ENCODE data around the gene ADK.
"Not testable (repeated sequence)": the region's sequence is repeated elsewhere in the genome, so short reads cannot be mapped to it uniquely, and the experiment has no call there.

Gene ADK

DNA sequence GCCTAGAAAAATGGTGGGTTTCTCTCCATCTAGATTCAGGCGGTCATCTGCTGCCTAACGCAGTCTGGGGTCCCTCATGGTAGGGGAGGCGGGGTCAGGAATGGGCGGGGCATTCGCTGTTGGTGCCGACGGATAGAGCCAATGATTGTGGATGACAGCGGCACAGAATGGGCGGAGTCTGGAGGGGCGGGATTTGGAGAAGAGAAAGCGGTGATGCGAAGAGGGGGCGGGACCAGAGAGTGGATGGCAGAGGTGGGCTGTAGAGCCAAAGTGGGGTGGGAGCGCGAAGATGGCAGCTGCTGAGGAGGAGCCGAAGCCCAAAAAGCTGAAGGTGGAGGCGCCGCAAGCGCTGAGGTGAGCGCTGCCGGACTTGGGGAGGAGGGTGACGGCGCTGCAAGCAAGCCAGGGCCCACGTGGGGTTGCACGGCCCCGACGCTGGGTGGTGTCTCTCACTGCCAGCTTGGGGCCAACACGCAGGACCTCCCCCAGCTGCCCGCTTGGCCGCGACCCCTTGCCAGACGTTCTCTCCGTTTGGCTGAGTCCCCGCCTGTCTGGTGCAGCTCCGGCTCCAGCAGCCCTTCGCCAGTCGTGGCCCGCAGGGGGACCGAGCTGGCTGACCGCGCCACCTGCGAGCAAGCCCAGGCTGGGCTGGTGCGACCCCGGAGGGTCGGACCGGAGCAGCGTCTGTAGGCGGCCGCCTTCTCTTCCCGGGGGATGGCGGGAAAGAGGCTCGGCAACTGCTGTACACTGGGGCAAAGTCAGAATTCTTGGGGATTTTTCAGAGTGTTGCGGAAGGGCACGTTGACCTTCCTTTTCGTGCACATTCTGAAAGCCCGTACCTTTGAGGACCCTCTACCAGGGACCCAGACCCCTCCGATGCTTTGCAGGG, at the start of gene ADK:
TSS of gene ADK (plus strand) at position 232 of the 889 bp plus-strand sequence. CDS start at position 290, 58 bp downstream.
- peak; percentile 99 for DNase-seq (ENCODE audit: low read depth in 2 of 2)

DNA sequence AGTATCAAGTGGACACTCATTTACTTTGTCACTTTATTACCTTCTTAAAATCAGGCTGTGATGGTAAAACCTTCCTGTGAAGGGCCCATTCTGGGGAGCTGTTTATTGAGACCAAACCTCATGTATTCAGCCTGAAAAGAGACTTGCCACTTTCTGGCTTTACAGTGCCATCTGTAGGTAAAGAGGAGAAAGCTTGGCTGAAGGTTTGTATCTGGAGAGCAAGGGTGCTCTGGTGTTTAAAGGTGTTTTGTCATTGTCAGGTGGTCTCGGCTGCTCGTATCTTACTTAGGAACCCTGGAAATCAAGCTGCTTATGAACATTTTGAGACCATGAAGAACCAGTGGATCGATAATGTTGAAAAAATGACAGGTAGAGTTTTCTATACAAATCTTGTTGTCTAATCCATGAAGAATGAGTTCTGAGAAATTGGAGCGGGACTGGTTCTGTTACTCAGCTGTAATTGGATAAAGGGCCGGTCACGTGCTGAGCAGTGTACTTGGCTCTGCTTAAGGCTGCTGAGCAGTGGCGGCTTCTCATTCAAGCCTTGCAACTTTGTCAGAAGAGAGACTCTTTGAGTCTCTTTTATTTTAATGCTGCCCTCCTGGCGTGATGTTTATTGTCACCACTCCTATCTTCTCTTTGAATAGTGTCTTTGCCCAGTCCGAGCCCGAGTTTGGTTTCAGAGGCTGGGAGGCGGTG, 47.3 kb upstream of the ADK start:
- no peak for DNase-seq (ENCODE audit: low read depth in 2 of 2)

DNA sequence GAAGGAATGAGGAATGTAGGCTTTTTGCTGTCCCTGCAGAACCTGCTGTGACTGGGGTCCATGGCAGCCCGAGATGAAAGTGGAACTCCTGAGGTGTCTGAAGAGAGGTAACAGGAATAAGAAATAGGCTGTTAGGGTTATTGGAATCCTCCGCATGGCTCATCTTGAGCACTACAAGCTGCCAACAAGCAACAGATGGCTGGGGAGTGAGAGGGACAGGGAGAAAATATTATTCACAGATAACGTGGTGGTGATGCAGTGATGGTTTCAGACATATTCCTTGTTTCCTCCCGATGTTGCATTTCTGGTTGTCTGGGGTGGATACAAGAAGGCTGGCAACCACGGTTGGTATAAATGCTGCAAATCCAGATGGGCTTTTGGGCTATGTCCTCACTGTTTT, 46.5 kb upstream of the ADK start:
- no peak for DNase-seq (ENCODE audit: low read depth in 2 of 2)

DNA sequence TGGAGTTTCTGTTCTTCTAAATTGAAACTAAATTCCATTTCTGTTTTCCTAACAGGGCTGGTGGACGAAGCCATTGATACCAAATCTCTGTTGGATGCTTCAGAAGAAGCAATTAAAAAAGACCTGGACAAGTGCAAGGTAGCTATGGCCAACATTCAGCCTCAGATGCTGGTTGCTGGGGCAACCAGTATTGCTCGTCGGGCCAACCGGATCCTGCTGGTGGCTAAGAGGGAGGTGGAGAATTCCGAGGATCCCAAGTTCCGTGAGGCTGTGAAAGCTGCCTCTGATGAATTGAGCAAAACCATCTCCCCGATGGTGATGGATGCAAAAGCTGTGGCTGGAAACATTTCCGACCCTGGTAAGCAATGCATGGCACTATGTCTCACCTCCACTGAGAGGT, 46.0 kb upstream of the ADK start:
- no peak for DNase-seq (ENCODE audit: low read depth in 2 of 2)

DNA sequence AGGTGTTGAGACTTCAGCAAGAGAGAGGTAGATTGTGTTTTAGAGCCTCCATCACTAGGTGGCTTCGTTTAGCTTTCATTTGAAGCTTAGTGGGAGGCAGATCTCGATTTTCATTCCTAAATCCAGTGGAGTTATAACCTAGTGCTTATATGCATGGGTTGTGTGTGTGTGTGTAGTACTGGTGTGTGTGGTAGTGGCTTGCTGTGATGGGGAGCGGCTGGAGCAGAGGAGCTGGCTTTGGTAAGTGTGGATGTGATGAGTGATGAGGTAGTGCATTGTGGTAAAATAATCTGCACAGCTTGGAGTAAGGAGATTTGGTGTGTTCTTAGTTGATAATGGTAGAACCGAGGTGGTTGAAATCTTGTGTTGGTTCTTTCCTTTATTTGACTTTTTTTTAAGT, 43.6 kb upstream of the ADK start:
- no peak for DNase-seq (ENCODE audit: low read depth in 2 of 2)

DNA sequence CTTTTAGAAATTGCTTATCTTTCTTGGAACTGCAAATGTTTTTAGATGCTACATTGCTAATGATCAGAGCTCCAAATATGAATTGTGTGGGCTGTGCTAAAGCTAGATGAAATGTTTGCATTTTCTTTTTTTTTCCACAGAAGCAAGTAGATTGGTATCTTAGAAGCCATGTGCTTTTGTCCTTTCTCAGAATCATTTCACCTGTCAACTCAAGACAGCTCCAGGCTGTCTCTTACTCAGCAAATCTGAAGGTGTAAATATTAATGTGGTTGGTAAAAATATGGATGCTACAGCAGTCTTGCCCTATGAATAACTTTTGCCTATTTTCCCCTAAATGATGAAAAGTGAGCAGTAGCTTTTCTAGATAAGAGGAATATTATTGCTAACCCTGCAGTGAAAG, 41.6 kb upstream of the ADK start:
- DNase-seq (ENCODE audit: low read depth in 2 of 2): no peak

DNA sequence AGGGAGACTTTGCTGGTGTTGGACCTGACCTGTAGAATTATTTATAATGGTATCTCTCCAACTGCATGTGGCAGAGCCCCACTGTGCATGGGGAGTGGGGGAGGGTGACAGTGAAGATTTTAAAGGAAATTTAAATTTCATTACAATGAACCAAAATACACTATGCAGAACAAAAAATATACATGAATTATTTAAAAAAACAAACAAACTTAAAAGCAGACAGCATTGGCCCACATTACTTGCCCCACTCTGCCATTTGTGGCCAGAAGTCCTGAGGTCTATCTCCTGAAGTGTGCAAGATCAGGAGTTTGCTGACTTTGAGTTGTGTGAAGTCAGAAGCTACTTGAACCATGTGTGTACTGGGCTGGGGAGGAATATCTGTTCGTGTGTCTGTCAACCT, 40.9 kb upstream of the ADK start:
- DNase-seq (ENCODE audit: low read depth in 2 of 2): no peak

DNA sequence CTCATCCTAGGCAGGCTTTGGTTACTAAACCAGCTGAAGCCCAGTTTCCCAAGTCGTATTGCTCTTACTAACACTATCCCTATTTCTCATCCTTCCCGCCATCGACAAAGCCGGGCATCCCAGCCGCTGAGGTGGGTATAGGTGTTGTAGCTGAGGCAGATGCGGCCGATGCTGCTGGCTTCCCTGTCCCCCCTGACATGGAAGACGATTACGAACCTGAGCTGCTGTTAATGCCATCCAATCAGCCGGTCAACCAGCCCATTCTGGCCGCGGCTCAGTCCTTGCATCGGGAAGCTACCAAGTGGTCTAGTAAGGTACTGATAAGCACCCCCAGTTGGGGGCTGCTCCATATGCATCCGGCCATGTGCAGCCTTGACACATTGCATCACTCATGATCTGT, 39.2 kb upstream of the ADK start:
- DNase-seq (ENCODE audit: low read depth in 2 of 2): no peak

DNA sequence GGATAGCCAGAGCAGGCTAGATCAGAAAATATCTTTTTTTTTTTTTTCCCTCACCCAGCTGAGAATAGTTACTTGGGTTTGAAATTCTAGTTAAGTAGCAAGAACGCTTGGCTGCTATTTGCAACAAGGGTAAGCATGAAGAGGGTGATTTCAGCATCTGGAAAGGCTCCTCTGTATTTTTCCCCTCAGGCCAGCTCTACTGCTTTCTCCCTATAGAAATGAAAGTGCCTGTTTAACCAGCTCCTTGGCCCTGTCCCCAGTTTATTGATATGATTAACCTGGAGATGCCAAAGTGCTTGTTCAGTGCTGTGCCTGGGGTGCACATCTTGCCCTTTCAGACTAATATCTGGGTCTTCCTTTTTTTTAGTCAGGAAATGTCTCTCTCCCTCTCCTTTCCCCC, 37.5 kb upstream of the ADK start:
- no peak for DNase-seq (ENCODE audit: low read depth in 2 of 2)

DNA sequence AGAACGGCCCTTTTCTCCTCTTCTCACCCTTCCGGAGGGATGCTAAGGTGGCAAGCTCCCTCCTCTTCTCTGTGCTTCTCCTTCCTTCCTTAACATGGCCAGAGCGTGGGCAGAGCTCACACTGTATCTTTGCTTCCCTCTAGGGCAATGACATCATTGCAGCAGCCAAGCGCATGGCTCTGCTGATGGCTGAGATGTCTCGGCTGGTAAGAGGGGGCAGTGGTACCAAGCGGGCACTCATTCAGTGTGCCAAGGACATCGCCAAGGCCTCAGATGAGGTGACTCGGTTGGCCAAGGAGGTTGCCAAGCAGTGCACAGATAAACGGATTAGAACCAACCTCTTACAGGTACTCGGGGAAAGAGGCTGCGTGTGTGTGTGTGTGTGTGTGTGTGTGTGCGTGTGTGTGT, 37.0 kb upstream of the ADK start:
- no peak for DNase-seq (ENCODE audit: low read depth in 2 of 2)

DNA sequence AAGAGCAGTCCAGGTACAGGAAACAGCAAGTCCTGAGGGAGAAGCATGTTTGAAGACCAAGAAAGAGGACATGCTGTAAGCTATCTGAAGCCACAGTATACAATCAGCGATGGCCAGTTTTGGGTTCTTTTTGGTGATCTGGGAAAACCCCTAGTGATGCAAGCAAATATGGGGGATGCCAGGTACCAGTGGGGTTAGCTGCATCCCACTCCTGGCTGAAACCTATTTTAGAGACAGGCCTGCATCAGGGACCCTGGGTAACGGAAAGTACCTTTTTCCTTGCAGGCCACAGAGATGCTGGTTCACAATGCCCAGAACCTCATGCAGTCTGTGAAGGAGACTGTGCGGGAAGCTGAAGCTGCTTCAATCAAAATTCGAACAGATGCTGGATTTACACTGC, 33.3 kb upstream of the ADK start:
- no peak for DNase-seq (ENCODE audit: low read depth in 2 of 2)

DNA sequence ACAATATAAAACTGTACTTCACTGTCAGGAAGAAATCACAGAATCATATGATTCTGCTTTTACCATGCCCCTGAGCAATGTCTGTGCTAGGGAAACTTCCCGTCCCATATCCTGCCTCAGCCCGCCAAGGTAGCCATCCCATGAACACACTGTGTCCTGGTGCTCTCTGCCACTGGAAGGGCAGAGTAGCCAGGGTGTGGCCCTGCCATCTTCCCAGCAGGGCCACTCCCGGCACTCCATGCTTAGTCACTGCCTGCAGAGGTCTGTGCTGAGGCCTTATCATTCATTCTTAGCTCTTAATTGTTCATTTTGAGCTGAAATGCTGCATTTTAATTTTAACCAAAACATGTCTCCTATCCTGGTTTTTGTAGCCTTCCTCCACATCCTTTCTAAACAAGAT, 32.2 kb upstream of the ADK start:
- DNase-seq (ENCODE audit: low read depth in 2 of 2): no peak

DNA sequence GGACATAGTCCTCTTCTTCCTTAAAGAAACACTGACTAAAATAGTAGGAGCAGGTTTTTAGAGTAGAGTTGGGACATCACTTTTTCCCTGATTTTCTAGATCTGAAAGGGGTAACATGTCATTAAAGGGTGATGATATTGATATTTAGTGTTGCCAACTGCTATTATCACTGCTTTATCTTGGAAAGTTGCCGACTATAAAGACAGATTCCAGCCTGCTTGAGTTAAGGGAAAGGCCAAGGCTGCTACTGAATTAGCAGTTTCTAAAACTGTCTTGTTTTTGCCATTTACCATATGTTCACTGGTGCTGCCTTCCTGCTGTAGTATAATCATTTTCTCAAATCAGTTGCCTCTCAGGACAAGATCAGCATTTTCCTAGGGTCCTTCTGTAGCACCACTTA, 30.1 kb upstream of the ADK start:
- no peak for DNase-seq (ENCODE audit: low read depth in 2 of 2)

DNA sequence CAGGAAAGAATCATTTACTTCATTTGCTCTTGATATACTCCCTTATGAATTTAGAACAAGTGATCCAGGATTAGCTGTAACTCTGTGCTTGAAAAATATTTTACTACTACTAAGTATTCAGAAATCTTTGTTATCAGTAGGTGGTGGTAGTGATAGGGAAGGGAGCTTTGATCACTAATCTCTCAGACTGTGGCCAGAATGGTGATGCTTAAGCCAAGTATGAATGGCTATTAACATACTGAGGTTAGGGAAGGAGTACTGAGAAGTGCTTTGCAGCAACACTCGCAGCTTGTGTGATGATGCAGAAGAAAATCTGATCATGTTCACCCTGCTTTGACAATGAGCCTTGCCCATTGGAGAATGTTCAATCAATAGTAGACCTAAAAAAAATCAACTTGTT, 29.7 kb upstream of the ADK start:
- no peak for DNase-seq (ENCODE audit: low read depth in 2 of 2)

DNA sequence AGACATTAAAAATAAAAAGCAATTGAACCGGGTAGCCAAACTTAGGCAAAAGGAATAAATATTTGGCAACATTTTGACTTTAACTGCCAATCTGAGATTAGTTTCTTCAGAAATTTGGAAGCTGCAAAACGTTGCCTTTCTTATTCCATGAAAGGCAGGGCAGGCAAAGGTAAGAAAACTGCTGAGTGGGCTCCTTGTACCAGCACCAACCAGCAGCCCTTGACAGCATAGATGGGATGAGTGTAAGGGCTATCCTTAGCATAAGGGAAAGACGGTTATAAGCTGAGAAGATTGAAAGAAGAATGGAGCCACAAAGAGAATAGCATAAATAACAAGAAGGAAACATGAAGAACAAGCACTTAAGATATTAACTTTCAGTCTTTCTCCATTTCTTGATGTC, 29.0 kb upstream of the ADK start:
- DNase-seq (ENCODE audit: low read depth in 2 of 2): no peak

DNA sequence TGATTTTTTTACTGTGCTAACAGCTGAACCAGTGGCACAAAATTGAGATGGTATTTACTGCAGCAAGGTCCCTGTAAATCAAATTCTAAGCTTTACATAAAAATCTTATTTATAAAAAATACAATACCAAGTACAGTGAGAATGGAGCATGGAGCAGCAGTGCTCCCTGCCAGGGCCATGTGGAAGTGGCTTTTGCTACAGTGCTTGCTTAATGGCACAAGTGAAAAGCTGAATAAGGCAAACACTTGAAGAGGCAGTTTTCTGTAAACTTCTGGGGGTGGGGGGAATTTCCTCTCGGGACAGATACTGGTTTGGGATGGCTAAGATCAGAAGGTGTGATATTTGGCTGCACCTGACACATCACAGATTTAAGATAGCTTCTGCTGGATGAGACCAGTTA, 27.9 kb upstream of the ADK start:
- no peak for DNase-seq (ENCODE audit: low read depth in 2 of 2)

DNA sequence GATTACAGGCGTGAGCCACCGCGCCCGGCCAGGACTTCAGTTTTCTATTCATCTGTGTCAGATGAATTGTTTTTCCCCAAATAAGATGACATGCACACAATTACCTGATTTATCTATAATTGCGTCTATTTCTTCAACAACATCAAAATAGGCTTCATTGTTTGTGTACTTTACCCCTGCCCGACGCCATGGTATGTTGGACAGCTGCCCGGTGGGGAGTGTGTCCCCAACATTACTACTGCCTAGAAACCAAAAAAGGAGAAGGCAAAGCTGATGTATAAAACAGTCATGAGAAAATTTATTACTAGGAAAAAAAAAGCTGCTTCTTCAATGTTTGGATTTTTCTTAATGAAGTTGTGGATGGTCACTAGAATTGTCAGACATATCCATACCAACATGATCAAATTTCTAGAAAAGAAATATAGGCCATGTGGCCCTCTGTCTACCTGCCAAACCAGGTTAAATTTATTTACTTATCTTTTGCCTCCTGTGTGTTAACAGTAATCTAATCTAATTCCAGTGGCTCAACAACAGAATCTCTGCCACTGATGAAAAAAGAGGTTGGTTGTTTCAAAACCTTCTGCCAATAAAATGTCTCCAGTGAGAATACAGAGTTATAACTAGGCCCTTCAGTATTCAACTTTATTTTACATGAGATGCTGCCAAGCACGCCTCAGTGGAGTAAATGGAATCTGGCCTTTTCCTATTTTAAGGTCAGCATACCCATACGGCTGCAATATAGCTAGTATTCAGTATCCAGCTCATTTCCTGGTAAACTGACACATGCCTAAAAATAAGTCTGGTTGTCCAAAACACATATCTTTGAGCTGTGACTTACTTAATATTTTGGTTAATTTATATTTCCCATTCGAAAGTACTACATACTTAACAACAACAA, 16.8 kb upstream of the ADK start:
- no peak for DNase-seq (ENCODE audit: low read depth in 2 of 2)

DNA sequence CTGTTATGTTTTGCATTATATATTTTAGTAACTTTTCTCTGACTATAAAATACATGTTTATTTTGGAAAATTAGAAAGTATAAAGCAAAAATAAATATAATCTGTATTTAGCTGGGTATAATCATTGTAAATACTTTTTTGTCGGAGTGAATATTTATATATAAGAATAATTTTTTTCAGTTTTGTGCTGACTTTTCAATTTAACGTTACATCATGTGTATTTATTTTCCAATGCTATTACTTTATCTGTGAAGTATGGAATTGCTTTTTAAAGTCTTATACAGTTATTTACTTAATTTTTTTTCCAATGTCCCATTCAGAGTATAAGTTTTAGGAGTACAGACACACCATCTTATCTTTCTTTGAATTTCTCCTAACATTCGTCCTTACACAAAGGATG, 15.6 kb upstream of the ADK start:
- DNase-seq (ENCODE audit: low read depth in 2 of 2): no peak

DNA sequence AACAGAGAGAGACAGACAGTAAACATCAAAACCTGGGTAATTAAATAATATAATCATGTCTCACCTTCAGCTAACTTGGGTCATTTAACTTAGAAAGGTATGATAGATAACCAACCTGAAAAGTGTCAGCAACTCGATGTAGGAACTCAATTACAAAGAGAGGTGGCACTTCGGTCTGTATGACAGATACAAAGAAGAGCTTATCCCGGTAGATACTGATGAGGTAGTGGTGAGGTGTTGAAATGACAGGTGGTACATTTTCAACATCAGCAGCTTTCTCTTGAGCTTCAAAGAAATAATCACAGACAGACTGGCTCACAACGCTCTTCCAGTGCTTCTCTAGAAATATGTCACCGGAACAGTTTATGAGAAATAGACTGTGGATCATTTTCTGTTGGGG, 13.0 kb upstream of the ADK start:
- DNase-seq (ENCODE audit: low read depth in 2 of 2): no peak

DNA sequence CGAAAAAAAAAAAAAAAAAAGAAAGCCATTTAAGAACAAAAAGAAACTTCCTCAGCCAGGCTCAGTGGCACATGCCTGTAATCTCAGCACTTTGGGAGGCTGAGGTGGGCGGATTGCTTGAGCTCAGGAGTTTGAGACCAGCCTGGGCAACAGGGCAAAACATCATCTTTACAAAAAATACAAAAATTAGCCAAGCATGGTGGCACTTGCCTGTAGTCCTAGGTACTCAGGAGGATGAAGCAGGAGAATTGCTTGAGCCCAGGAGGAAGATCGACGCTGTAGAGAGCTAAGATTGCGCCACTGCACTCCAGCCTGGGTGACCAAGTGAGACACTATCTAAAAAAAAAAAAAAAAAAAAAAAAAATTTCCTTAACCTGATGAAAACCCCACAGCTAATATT, 12.4 kb upstream of the ADK start:
- not testable (repeated sequence) for DNase-seq (ENCODE audit: low read depth in 2 of 2)

DNA sequence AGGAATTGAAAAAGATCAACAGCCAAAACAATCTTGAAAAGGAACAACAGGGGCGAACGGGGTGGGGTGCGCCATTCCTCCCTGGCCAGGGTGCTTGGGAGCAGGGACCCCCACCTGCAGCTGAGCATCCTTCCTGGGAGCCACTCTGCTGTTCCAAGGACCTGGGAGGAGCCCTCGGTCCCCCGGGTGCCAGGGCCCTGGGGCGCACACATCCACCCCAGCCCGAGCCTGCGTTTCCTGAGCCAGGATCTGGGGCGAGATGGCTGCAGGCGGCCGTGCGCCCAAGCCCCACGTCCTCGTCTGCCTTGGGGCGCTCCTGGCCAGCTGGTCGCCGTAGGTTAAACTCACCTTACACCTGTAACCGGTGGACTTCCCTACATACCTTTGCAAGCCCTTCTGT, 11.0 kb upstream of the ADK start:
- no peak for DNase-seq (ENCODE audit: low read depth in 2 of 2)

DNA sequence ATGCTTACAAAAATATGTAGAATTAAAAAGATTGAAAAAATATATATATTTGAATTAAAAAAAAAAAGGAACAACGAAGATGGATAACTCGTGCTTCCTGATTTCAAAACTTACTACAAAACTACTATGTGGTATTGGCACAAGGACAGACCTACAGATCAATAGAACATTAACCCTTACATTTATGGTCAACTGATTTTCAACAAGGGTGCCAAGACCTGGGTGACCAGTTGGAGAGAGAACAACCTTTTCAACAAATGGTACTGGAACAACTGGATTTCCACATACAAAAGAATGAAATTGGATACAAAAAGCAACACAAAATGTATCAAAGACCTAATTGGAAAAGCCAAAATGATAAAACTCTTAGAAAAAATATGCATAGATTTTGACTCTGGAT, 10.5 kb upstream of the ADK start:
- DNase-seq (ENCODE audit: low read depth in 2 of 2): no peak

Data from stimulated activated CD8-positive, alpha-beta memory T cell treated with anti-CD3 and anti-CD28 coated beads, Interleukin-15, amount 100 ng/mL, for 48 hours (primary cell).